CD4-positive, alpha-beta T cell treated with Interleukin-2 at 100 ng/mL for 4 hours (primary cell): ENCODE results near the gene PRKAR1B.
"Not testable (repeated sequence)": the region's sequence is repeated elsewhere in the genome, so short reads cannot be mapped to it uniquely, and the experiment has no call there.

Experiments
- DNase-seq: peaks from one replicate; pipeline ENCODE4 v3.0.0-alpha.2; 2020; ENCODE audit warnings: low spot score

PRKAR1B gene

GRCh38 chr7:621572-622285, 105.4 kb downstream of the PRKAR1B start:
- no peak for DNase-seq

- DNase-seq = no peak
Measured at GRCh38 chr7:620885-621284, 106.2 kb downstream of the PRKAR1B start.

GRCh38 chr7:620056-620455, 107.0 kb downstream of the PRKAR1B start:
- peak; percentile 36 for DNase-seq

GRCh38 chr7:619368-619840, 107.7 kb downstream of the PRKAR1B start:
- no peak for DNase-seq

GRCh38 chr7:618539-619367, 108.3 kb downstream of the PRKAR1B start:
- peak; percentile 76 for DNase-seq

GRCh38 chr7:617614-618538, 109.2 kb downstream of the PRKAR1B start:
- DNase-seq = no peak

- no peak for DNase-seq
Measured at GRCh38 chr7:613442-614140, 113.5 kb downstream of the PRKAR1B start.

- DNase-seq = not testable (repeated sequence)
Measured at GRCh38 chr7:611837-612236, 115.2 kb downstream of the PRKAR1B start.

- DNase-seq = no peak
Measured at GRCh38 chr7:611281-611810, 115.7 kb downstream of the PRKAR1B start.

GRCh38 chr7:610531-611280, 116.4 kb downstream of the PRKAR1B start:
- DNase-seq = peak; percentile 51

- DNase-seq = no peak
Measured at GRCh38 chr7:610141-610530, 116.9 kb downstream of the PRKAR1B start.

- DNase-seq = no peak
Measured at GRCh38 chr7:609365-609764, 117.7 kb downstream of the PRKAR1B start.

- DNase-seq = no peak
Measured at GRCh38 chr7:608954-609353, 118.1 kb downstream of the PRKAR1B start.

- DNase-seq = no peak
Measured at GRCh38 chr7:608361-608760, 118.7 kb downstream of the PRKAR1B start.

- DNase-seq = peak; percentile 39
Measured at GRCh38 chr7:607938-608337, 119.1 kb downstream of the PRKAR1B start.

- DNase-seq = no peak
Measured at GRCh38 chr7:605661-606450, 121.2 kb downstream of the PRKAR1B start.

GRCh38 chr7:604884-605531, 122.1 kb downstream of the PRKAR1B start:
- peak; percentile 60 for DNase-seq

- DNase-seq = peak; percentile 96
Measured at GRCh38 chr7:604001-604883, 122.8 kb downstream of the PRKAR1B start.
